ENCODE results near the gene RHBDD2.
"Not testable (repeated sequence)": the region's sequence is repeated elsewhere in the genome, so short reads cannot be mapped to it uniquely, and the experiment has no call there.

Gene RHBDD2

DNA sequence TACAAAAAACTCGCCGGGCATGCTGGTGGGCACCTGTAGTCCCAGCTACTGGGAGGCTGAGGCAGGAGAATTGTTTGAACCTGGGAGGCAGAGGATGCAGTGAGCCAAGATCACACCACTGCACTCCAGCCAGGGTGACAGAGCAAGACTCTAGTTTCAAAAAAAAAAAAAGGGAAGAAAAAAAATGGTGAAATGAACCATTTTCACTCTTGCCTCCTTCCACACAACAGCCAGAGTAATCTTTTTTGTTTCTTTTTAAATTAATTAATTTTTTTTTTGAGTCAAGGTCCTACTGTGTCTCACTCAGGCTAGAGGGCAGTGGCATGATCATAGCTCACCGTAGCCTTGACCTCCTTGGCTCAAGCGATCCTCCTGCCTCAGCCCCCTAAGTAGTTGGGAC lies 14.6 kb upstream of the RHBDD2 start:
- in situ Hi-C loops (cut with HindIII; ENCODE audit: low sequenced_read_pairs) = not testable (repeated sequence)

DNA sequence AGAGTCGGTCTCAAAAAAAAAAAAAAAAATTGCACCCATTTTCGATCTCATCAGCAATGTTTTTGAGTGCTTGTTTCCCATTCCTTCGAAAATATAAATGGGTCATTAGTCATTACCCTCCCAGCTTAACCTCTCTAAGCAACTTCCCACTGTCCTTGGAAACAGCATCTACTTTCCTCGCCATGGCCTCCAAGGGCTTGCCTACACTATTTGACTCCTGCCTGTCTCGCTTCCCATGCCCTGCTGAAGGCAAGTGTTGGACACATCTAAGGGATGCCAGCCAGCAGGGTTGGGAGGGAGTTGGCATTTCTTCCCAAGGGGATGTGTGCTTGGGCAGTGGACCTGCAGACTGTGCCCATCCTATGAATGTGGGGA lies 12.7 kb upstream of the RHBDD2 start:
- in situ Hi-C loops (cut with HindIII; ENCODE audit: low sequenced_read_pairs) = no loop called here

DNA sequence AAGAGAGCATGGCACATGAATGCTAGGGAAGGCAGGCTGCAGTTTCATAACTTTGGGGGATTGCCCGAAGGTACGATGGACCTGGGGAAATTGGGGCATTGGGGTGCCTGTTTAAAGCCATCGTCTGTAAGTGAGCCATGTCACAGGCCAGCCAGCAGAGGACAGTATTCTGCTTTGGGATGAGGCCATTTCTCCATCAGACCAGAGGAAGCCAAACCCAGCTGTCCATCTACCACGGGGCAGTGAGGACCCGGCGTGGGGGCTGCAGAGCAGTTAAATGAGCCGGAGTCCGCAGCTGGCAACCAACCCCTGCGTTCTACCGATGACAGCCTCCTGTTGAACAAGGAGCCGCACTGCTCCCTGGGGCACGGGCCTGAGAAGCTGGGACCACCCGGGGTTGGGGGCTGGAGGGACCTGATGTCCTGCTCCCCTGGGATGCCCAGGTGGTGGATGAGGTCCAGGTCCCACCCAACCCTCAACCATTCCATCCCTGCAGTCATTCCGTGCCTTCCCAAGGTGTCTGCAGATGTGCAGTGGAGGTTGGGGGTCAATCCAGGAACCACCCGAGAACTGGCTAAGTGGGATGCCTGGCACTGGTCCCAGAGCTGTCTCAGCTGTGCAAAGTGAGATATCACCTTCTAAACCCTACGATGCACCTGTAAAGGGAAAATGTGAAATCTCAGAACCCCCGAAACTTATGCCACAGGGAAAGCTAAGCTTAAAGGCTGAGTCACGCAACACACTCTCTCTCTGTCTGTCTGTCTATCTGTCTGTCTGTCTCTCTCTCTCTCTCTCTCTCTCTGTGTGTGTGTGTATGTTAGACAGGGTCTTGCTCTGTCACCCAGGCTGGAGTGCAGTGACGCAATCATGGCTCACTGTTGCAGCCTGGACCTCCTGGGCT lies 12.1 kb upstream of the RHBDD2 start:
- in situ Hi-C loops (cut with HindIII; ENCODE audit: low sequenced_read_pairs) = no loop called here

DNA sequence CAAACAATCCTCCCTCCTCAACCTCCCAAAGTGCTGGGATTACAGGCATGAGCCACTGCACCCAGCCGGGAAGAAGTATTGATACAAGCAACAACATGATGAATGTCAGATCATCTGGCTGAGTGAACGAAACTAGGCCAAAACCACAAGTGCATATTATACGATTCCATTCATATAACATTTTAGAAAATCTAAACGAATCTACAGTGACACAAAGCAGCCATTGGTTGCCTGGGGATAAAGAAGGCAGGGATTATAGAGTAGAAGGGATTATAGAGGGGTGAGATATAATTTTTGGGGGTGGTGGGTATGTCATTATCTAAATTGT lies 11.5 kb upstream of the RHBDD2 start:
- in situ Hi-C loops (cut with HindIII; ENCODE audit: low sequenced_read_pairs) = no loop called here

DNA sequence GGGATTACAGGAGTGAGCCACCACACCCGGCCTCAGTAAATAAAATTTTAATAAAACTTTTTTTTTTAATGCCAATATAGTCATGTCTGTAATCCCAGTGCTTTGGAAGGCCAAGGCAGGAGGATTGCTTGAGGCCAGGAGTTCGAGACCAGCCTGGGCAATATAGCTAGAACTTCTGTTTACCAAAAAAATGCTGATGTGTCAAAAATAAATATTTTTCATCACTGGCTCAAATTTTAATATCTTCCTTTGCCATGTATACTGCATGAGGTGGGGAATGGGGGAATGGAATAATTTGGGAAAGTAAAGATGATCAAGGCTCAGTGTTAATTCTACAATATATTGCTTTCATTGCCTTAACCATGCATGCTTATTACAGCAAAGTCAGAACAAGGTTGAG lies 10.7 kb upstream of the RHBDD2 start:
- in situ Hi-C loops (cut with HindIII; ENCODE audit: low sequenced_read_pairs) = no loop called here

DNA sequence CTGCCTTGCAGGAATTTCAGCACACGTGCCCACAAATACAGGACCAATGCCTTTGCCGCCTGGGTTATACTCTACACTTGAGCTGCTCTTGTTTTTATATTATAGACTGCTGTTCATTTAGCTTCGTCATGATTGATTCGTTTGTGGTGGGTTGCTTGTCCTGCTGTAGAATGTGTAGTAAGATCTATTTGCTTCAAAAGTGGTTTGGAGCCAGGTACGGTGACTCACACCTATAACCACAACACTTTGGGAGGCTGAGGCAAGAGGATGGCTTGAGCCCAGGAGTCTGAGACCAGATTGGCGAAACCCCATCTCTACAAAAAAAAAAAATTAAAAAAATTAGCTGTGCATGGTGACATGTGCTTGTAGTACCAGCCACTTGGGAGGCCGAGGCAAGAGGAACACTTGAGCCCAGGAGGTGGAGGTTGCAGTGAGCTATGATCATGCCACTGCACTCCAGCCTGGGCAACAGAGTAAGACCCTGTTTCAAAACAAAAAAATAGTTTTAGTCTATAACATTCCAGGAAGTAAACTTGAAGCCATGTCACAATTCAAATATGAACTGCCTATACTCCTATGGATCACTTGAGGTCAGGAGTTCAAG lies 9.0 kb upstream of the RHBDD2 start:
- in situ Hi-C loops (cut with HindIII; ENCODE audit: low sequenced_read_pairs) = no loop called here

DNA sequence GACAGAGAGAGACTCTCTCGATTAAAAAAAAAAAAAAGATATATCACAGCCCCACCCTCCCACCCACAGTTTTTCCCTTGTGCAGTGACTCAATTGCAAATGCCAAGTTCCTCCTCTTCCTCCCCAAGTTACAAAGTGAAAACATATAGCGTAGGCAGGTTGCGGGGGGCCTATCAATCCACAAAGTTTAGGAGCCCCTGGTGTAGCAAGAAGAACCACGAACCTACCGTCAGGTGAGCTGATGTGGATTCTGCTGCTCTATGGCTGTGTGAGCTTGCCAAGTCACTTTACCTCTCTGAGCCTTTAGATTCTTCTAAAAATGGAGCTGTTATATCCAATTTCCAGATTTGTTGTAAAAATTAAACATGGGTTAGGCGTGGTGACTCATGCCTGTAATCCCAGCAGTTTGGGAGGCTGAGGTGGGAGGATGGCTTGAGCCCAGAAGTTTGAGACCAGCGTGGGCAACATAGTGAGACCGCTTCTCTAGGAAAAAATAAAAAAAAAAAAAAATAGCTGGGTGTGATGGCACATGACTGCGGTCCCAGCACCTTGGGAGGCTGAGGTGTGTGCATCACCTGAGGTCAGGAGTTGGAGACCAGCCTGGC lies 8.2 kb upstream of the RHBDD2 start:
- in situ Hi-C loops (cut with HindIII; ENCODE audit: low sequenced_read_pairs) = no loop called here

DNA sequence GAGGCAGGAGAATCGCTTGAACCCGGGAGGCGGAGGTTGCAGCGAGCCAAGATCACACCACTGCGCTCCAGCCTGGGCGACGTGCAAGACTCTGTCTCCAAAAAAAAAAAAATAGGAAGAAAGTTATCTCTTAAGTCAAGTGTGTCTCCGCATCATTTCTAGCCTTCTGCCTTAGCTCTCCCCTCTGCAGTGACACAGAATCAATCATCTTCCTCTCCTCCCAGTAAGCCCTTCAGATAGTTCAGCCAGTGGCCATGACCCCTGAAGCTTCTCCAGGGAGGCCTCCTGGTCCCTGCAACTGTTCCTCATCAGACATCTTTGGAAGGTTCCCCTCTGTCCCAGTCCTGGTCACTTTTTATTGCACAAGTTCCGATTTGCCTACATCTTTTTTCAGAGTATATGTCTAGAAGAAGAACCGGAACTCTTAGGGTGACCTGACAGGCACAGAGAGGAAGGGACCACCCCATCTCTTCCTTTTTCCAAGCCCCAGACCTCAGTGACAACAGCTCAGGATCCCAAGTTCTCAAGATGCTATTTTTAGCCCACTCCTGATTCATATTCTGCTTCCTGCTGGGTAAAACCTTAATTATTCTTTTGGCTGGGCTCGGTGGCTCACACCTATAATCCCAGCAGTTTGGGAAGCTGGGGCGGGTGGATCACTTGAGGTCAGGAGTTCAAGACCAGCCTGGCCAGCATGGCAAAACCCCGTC lies 6.6 kb upstream of the RHBDD2 start:
- in situ Hi-C loops (cut with HindIII; ENCODE audit: low sequenced_read_pairs) = no loop called here

DNA sequence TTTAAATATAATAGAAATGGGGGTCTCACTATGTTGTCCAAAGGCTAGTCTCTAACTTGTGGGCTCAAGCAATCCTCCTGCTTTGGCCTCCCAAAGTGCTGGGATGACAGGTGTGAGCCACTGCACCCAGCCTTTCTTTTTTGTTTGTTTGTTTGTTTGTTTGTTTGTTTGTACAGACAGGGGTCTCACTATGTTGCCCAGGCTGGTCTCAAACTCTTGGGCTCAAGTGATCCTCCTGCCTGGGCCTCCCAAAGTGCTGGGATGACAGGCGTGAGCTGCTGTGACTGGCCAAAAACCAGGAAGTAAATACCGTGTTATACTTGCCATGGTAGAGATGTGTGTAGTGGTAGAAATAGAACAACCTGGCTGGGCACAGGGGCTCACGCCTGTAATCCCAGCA lies 4.7 kb upstream of the RHBDD2 start:
- in situ Hi-C loops (cut with HindIII; ENCODE audit: low sequenced_read_pairs) = not testable (repeated sequence)

DNA sequence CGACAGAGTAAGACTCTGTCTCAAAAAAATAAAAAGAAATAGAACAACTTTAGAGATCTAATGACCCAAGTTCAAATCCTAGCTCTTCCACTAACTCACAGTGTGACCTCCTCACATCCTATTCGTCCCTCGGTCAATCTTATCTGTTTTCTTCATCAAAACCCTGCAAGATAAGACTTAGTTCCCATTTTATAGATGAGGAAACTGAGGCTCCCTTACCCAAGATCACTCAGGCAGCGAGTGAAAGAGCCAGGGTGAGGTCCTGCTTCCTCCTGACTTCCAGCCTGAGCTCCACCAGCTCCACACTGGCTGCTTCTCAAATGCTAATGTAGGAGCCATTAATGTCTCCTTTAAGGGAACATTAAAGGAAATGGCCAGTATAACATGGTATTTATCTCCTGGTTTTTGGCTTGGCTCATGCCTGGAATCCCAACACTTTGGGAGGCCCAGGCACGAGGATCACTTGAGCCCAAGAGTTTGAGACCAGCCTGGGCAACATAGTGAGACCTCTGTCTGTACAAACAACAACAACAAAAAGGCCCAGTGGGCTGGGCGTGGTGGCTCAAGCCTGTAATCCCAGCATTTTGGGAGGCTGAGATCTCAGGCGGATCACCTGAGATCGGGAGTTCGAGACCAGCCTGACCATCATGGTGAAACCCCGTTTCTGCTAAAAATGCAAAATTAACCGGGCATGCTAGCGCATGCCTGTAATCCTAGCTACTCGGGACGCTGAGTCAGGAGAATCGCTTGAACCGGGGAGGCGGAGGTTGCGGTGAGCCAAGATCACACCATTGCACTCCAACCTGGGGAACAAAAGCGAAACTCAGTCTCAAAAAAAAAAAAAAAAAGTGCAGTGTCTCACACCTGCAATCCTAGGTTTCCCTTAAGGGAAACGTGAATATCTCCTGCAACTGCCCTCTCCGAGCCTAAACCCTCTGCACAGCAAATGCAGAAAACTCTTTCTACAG lies 3.4 kb upstream of the RHBDD2 start:
- in situ Hi-C loops (cut with HindIII; ENCODE audit: low sequenced_read_pairs) = no loop called here

DNA sequence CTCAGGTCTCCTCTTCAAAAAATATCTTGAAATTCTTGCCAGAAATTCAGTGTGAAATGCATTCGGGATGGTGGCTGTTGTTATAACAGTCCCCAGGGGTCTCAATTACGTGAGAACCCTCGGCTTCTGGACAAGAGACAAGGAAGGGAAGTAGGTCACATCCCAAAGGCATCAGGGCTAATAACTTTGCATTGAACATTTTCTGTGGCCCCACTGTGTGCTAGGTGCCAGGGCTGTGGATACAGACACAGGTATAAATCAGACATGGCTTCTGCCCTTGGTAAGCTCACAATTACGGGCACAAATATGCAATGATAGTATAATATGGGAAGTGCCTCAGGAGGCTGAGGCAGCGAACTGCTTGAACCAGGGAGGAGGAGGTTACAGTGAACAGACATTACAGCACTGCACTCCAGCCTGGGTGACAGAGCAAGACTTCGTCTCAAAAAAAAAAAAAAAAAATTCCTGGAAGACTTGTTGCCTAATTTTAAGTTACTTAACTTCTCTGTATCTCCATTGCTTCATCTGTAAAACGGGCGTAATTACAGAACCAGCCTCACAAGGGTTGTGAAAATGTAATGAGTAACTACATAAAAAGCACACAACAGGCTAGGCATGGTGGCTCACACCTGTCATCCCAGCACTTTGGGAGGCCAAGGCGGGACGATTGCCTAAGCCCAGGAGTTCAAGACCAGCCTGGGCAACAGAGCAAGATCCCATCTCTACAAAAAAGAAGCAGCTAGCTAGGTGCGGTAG lies 2.5 kb upstream of the RHBDD2 start:
- in situ Hi-C loops (cut with HindIII; ENCODE audit: low sequenced_read_pairs) = no loop called here

DNA sequence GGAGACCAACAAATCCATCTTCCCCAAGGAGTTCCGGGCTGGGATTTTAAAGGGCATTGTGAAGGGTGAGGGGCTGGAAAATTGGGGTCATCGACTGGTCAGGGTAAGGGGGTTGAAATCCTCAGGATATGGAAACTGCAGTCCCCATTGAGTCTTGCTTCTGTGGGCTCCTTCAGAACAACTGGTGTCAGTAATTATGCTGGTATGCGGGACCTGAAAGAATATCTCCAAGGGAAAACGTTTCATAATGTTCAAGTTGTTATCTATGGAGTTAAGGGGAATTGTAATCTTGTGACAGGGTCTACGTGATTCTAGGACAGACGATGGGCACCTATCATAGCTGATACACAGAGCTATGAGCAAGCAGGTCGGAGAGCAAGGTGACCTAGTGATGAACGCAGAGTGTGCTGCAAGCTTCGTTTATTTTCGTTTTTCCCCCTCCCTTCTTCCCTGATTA lies 494 bp upstream of the RHBDD2 start:
- in situ Hi-C loops (cut with HindIII; ENCODE audit: low sequenced_read_pairs) = no loop called here

DNA sequence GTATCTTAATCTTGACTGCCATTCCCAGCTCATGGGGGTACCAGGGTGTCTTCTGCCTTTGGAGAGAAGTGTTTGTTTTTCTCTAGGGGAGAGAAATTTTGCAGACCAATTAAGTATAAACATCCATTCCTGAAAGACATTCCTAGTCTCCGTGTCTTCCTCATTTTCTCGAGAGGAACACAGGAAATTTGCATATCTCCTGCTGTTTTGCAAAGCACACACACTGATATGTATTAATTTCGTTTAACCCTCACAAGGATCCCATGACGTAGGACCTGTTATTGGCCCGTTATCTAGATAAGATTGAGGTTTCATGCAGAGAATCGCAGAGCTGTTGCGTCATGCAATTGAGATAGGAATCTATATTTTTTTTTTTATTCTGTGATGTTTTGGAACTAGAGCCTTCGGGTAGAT lies 944 bp downstream of the RHBDD2 start:
- in situ Hi-C loops (cut with HindIII; ENCODE audit: low sequenced_read_pairs) = no loop called here

DNA sequence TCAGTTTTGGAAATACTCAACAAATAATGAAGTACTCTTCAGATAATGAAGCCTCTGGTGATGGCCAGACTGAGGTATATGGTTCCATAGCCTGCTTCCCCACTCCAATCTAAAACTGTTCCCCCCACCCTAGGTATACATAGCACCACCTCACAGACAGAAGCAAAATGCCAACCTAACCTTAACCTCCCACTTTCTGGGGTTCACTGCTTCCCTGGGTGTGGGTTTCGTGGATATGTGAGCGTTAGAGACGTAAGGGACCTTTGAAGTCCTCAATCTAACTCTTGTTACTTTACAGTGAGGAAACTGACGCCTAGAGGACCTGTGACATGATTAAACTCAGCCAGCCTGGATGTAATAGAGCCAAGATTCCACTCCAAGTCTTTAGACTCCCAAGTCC lies 1.4 kb downstream of the RHBDD2 start:
- in situ Hi-C loops (cut with HindIII; ENCODE audit: low sequenced_read_pairs) = no loop called here

DNA sequence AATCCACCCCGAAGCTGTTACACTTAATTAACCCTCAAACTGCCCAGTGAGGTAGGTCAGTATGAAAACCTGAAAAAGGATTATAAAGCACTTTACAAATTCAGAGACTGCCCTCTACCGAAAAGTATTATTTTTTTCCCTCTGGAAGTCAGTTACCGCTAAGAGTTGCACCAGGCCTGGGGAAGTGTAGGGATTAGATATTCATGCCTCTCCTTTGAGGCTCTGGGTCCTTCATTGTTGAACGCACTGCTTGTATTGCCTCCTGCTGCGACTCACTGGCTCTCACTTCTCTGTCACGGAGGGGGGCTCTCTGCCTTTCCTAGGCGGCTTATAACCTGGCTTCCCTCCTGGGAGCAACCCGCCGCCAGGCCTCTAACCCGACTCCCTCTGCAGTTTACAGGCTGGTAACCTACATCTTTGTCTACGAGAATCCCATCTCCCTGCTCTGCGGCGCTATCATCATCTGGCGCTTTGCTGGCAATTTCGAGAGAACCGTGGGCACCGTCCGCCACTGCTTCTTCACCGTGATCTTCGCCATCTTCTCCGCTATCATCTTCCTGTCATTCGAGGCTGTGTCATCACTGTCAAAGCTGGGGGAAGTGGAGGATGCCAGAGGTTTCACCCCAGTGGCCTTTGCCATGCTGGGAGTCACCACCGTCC lies 2.7 kb downstream of the RHBDD2 start:
- in situ Hi-C loops (cut with HindIII; ENCODE audit: low sequenced_read_pairs) = no loop called here

DNA sequence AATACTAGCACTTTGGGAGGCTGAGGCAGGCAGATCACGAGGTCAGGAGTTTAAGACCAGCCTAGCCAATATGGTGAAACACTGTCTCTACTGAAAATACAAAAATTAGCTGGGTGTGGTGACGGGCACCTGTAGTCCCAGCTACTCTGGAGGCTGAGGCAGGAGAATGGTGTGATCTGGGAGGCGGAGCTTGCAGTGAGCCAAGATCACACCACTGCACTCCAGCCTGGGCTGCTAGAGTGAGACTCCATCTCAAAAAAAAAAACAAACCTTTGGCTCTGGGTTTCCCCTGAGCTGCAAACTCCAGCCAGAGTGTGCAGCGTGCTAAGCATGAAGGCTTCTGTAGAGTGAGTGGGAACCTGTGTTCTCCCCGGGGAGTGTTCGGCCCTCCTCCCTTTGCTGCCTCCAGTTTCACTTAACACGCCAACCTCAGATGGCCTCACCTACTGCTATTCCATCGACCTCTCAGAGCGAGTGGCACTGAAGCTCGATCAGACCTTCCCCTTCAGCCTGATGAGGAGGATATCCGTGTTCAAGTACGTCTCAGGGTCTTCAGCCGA lies 4.5 kb downstream of the RHBDD2 start:
- in situ Hi-C loops (cut with HindIII; ENCODE audit: low sequenced_read_pairs) = not testable (repeated sequence)

DNA sequence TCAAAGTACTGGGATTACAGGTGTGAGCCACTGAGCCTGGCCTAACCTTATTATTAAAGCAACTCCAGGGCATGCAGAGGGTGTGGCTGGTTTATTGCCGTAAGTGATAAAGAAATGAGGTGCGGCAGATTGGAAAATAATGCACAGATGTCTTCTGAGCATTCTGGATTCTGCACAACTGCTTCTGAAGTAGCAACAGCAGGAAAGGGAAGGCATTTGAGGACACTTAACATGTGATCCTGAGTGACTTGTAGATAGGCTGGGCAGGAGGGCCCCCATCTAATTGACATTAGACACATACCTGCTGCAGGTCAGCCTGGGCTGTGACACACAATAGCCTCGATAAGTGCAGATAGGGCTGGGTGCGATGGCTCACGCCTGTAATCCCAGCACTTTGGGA lies 5.6 kb downstream of the RHBDD2 start:
- in situ Hi-C loops (cut with HindIII; ENCODE audit: low sequenced_read_pairs) = no loop called here

DNA sequence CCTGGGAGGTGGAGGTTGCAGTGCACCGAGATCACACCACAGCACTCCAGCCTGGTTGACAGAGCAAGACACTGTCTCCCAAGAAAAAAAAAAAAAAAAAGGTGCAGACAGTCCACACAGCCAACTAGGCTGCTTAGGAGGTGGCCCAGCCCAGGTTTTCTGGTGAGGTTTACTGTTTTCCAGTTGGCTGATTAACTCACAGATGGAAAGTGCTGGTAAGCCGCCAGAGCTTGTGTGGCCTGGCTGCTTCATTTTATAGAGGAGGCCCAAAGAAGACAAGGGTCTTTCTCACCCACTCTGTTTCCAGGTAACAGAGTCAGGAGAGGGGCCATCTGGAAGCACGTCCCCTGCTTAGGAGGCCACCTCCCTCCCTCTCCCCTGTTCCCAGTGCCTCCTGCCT lies 6.2 kb downstream of the RHBDD2 start:
- in situ Hi-C loops (cut with HindIII; ENCODE audit: low sequenced_read_pairs) = no loop called here

Measured in endothelial cell of hepatic sinusoid (primary cell).